Psoas muscle (tissue), 8 donors: ENCODE results near the gene MGAT3. TPM values are rescaled to one million over a fixed set of nuclear protein-coding genes. Genes with fewer than 3 reads are reported as not detected.

Source experiments
- ATAC-seq, 4 donors: fragments of 200-7000 bp; cut with Tn5 transposase; one replicate each; pipeline ENCODE4 v1.9.1; 2020; ENCODE audit warnings: moderate library complexity in 3 of 4, mild to moderate bottlenecking in 2 of 4
- DNase-seq, 2 donors: peaks; one replicate each; pipeline ENCODE4 v3.0.0-alpha.2; 2020
- H3K27ac ChIP-seq: fragments of 200-600 bp; one replicate; pipeline ENCODE4 v1.8.0; 2022
- H3K27me3 ChIP-seq, 3 donors: fragments of 200-600 bp in 1 of 3; one replicate each; pipeline versions ENCODE4 v1.6.1 to v1.8.0; 2013 to 2022; ENCODE audit warnings: low read length in 2 of 3, mild to moderate bottlenecking in 2 of 3, moderate library complexity in 1 of 3; ENCODE audit not compliant: insufficient read depth in 3 of 3
- H3K36me3 ChIP-seq, 2 donors: fragments of 200-600 bp in 1 of 2; one replicate each; pipeline versions ENCODE4 v1.6.1 to v1.8.0; 2013 to 2022; ENCODE audit warnings: low read depth in 1 of 2, mild to moderate bottlenecking in 1 of 2, moderate library complexity in 1 of 2; ENCODE audit not compliant: insufficient read depth in 1 of 2
- H3K4me1 ChIP-seq: fragments of 200-600 bp; one replicate; pipeline ENCODE4 v1.8.0; 2022
- H3K4me3 ChIP-seq: fragments of 200-600 bp; one replicate; pipeline ENCODE4 v1.8.0; 2022; ENCODE audit warnings: mild to moderate bottlenecking
- H3K9me3 ChIP-seq: fragments of 200-600 bp; one replicate; pipeline ENCODE4 v1.8.0; 2022
- WGBS, 3 donors: extraction: QIAGEN DNeasy Blood & Tissue Kit; methylation state at CpG; one replicate each; pipeline versions ENCODE4 v1.1.6 to v1.1.7; 2013; 5-methylcytosine and 5-hydroxymethylcytosine counted together
- intact Hi-C, 2 donors: fragments of 100-400 bp; cut with DNase I; formaldehyde crosslinking; loops; one replicate each; pipeline versions ENCODE4 v1.11.0 to v1.14.2; 2022
- polyA plus RNA-seq, 3 donors: library from polyadenylated mRNA; stranded (reverse); fragments of 200-250 nt; gene quantifications; one replicate each; pipeline ENCODE4 v1.2.3, GENCODE V29; 2013
- total RNA-seq, 4 donors: library from RNA; stranded (reverse); fragmentation: NEBNext Ultra II Directional in 2 of 4; extraction: Animal tissue kit (Norgen Biotek cat#: 25700) in 2 of 4; gene quantifications; one replicate each; pipeline versions ENCODE4 v1.2.1 to v1.2.4, GENCODE V29; 2021 to 2023
- TF ChIP-seq, protein P1 (sequence below): fragments of 200-600 bp; IDR thresholded peaks from one replicate; pipeline ENCODE4 v1.8.0; 2022; ENCODE audit warnings: antibody characterized with exemption
- donor health status: healthy with polysubstance abuse.
- donor health status: DM: no; HTN: no; CAD: no; lungs with moderate emphysema.
- donor health status: Bipolar disorder and iron deficiency.
- donor health status: healthy.
- donor health status: DM: yes; HTN: yes; CAD: no.
- donor health status: DM: no; HTN: no; CAD: no.
- donor health status: DM: no; HTN: no; CAD: no.
- donor health status: DM: yes; HTN: yes; CAD: no.

MGAT3 gene
- total and polyA plus RNA-seq, 7 donors, result 0.53 to 2.2 (median 1.4) TPM

- H3K27ac ChIP-seq, result no peak overlapping the region
- ATAC-seq (no peak), DNase-seq (no peak)
- H3K36me3 ChIP-seq, result no peaks in the 10 kb centered on the region
- TF ChIP-seq, protein P1, sequence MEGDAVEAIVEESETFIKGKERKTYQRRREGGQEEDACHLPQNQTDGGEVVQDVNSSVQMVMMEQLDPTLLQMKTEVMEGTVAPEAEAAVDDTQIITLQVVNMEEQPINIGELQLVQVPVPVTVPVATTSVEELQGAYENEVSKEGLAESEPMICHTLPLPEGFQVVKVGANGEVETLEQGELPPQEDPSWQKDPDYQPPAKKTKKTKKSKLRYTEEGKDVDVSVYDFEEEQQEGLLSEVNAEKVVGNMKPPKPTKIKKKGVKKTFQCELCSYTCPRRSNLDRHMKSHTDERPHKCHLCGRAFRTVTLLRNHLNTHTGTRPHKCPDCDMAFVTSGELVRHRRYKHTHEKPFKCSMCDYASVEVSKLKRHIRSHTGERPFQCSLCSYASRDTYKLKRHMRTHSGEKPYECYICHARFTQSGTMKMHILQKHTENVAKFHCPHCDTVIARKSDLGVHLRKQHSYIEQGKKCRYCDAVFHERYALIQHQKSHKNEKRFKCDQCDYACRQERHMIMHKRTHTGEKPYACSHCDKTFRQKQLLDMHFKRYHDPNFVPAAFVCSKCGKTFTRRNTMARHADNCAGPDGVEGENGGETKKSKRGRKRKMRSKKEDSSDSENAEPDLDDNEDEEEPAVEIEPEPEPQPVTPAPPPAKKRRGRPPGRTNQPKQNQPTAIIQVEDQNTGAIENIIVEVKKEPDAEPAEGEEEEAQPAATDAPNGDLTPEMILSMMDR, result no peak
- H3K27me3 ChIP-seq, result no peaks in the 10 kb centered on the region
- intact Hi-C loops, result loop anchor here (5.0 to 10.0 kb wide), 2 partner anchors 36 to 87 kb away; no protein-coding TSS in a partner anchor
- no peaks in the 10 kb centered on the region for H3K9me3 ChIP-seq
- H3K4me3 ChIP-seq, result no peak overlapping the region
- WGBS, 3 donors, result 78 to 82% (median 82%) methylated on average over 6 of the region's 6 CpGs
- H3K4me1 ChIP-seq, result peaks cover 6% of the 10 kb centered on the region
Observed at GRCh38 chr22:39491696-39492095, 34.9 kb downstream of the MGAT3 start.

DNA sequence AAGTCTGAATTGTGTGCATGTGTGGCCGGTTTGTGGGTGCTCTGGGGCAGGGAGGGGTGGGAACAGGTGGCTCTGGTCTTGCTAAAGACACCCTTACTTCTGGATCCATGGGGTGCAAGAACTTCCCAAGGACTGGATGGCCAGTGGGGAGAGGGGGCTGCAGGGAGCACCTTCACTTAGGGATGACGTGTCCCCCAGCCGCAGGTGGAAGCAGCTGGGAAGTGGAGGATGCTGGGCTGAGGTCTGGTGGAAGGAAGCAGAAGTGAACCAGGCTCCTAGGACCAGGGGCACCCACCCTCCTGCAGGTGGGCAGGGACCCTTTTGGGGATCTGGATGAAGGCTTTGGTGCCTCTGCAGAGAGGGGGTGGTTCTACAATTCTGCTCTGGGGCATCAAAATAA is 35.4 kb downstream of the MGAT3 start:
- intact Hi-C loops, result loop anchor here (5.0 to 10.0 kb wide), 2 partner anchors 35 to 87 kb away; no protein-coding TSS in a partner anchor
- no peak for ATAC-seq

GRCh38 chr22:39493759-39494158 is 36.9 kb downstream of the MGAT3 start:
- DNase-seq (no peak), ATAC-seq (no peak)
- Histone ChIP-seq H3K9me3 (no peaks in the 10 kb centered on the region), H3K27me3 (no peaks in the 10 kb centered on the region), H3K27ac (no peak overlapping the region), H3K4me3 (no peak overlapping the region), H3K4me1 (peaks cover 7% of the 10 kb centered on the region), H3K36me3 (no peaks in the 10 kb centered on the region)
- intact Hi-C loops, result loop anchor here (5.0 to 10.0 kb wide), 2 partner anchors 34 to 89 kb away; no protein-coding TSS in a partner anchor
- WGBS, 3 donors, result 48 to 71% (median 49%) methylated on average over 4 of the region's 4 CpGs
- TF ChIP-seq, protein P1, result no peak

More for the DNA sequence above, 35.4 kb downstream of the MGAT3 start:
- Histone ChIP-seq H3K4me3 (no peak overlapping the region), H3K27ac (no peak overlapping the region), H3K4me1 (peaks cover 7% of the 10 kb centered on the region), H3K9me3 (no peaks in the 10 kb centered on the region), H3K27me3 (no peaks in the 10 kb centered on the region), H3K36me3 (no peaks in the 10 kb centered on the region)
- no peak for DNase-seq
- WGBS, 3 donors, result 67 to 81% (median 76%) methylated on average over 3 of the region's 3 CpGs
- TF ChIP-seq, protein P1, result no peak

DNA sequence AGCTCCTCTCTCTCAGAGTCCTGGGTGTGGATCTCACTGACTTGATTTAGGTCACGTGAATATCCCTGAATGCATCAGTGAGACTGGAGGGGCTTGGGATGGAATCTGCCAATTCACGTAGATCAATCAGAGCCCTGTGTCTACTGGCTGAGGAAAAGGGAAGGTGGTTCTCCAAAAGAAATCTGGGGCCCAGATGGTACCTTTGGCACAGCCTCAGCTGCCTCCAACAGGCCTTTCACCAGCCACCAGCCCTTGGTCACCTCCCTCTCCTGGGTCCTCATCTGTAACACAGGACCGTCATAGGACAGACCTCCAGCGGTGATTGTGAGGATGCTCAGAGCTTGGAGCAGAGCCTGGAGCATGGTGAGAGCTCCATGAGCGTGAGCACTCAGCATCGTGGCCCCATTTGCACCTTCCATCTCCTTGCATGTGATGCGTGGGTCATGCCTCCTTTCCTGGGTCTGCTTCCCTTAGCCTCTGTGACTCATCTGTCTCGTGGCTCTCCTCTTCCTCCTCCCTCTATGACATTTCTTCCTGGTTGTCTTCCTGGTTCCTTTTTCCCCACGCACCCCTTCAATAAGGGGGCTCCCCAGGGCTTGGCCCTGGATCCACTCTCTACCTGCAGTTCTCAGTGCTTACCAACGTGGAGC is 37.8 kb downstream of the MGAT3 start:
- no peak overlapping the region for H3K27ac ChIP-seq
- peaks cover 7% of the 10 kb centered on the region for H3K4me1 ChIP-seq
- no peaks in the 10 kb centered on the region for H3K9me3 ChIP-seq
- intact Hi-C loops, result loop anchor here (5.0 to 10.0 kb wide), 2 partner anchors 33 to 90 kb away; no protein-coding TSS in a partner anchor
- no peaks in the 10 kb centered on the region for H3K27me3 ChIP-seq
- DNase-seq (no peak), ATAC-seq (no peak)
- TF ChIP-seq, protein P1, result no peak
- H3K36me3 ChIP-seq, result no peaks in the 10 kb centered on the region
- H3K4me3 ChIP-seq, result no peak overlapping the region
- 77 to 81% (median 79%) methylated on average over 10 of the region's 10 CpGs for WGBS, 3 donors
